Aorta (tissue), 5 donors: ENCODE data around the gene TMC4. TPM values are rescaled to one million over a fixed set of nuclear protein-coding genes. Genes with fewer than 3 reads are reported as not detected.
"Not testable (repeated sequence)": the region's sequence is repeated elsewhere in the genome, so short reads cannot be mapped to it uniquely, and the experiment has no call there.

Experiments
- ATAC-seq: fragments of 200-7000 bp; cut with Tn5 transposase; one replicate; pipeline ENCODE4 v1.9.1; 2022; ENCODE audit warnings: moderate library complexity; ENCODE audit not compliant: low FRiP score
- DNase-seq, 2 donors: peaks; one replicate each; pipeline ENCODE4 v3.0.0-alpha.2; 2020
- H3K27ac ChIP-seq, 2 donors: one replicate each; pipeline ENCODE4 v1.5.1; 2013; ENCODE audit warnings: low read length in 2 of 2, mild to moderate bottlenecking in 2 of 2, moderate library complexity in 2 of 2, control low read depth in 1 of 2, inconsistent platforms in 1 of 2, low read depth in 1 of 2
- H3K27me3 ChIP-seq, 2 donors: one replicate each; pipeline ENCODE4 v1.6.1; 2013; ENCODE audit warnings: control low read depth in 1 of 2, low read length in 1 of 2, mild to moderate bottlenecking in 1 of 2, moderate library complexity in 1 of 2; ENCODE audit not compliant: insufficient read depth in 2 of 2, control insufficient read depth in 1 of 2
- H3K36me3 ChIP-seq, 2 donors: one replicate each; pipeline ENCODE4 v1.6.1; 2013; ENCODE audit warnings: control low read depth in 1 of 2, low read length in 1 of 2, mild to moderate bottlenecking in 1 of 2; ENCODE audit not compliant: insufficient read depth in 2 of 2, control insufficient read depth in 1 of 2
- H3K4me1 ChIP-seq, 2 donors: one replicate each; pipeline ENCODE4 v1.6.1; 2013; ENCODE audit warnings: low read length in 2 of 2, control low read depth in 1 of 2, mild to moderate bottlenecking in 1 of 2, moderate library complexity in 1 of 2; ENCODE audit not compliant: insufficient read depth in 2 of 2, control insufficient read depth in 1 of 2
- H3K4me3 ChIP-seq, 2 donors: one replicate each; pipeline ENCODE4 v1.5.1; 2013; ENCODE audit warnings: low read length in 2 of 2, control low read depth in 1 of 2, mild to moderate bottlenecking in 1 of 2
- H3K9me3 ChIP-seq: one replicate; pipeline ENCODE4 v1.6.1; 2013; ENCODE audit warnings: mild to moderate bottlenecking, low read length; ENCODE audit not compliant: control insufficient read depth
- WGBS, 2 donors: extraction: QIAGEN DNeasy Blood & Tissue Kit; methylation state at CpG; one replicate each; pipeline ENCODE4 v1.1.7; 2013; 5-methylcytosine and 5-hydroxymethylcytosine counted together
- intact Hi-C, 2 donors: fragments of 100-400 bp; cut with DNase I; formaldehyde crosslinking; loops; one replicate each; pipeline versions ENCODE4 v1.14.2 to v1.15.0; 2022
- polyA plus RNA-seq, 2 donors: library from polyadenylated mRNA; stranded (reverse); fragments of 200-250 nt; gene quantifications; one replicate each; pipeline ENCODE4 v1.2.3, GENCODE V29; 2013
- total RNA-seq, 2 donors: library from RNA; stranded (reverse); fragmentation: NEBNext Ultra II Directional; extraction: Animal tissue kit (Norgen Biotek cat#: 25700); gene quantifications; one replicate each; pipeline ENCODE4 v1.2.1, GENCODE V29; 2021
- donor health status: healthy with polysubstance abuse.
- donor health status: Bipolar disorder and iron deficiency.
- donor health status: DM: no; HTN: no; CAD: no.
- donor health status: DM: no; HTN: no; CAD: no.
- donor health status: DM: yes; HTN: yes; CAD: no.

The TMC4 gene
- total and polyA plus RNA-seq, 4 donors, result 0.08 to 15.8 (median 4.3) TPM

- DNase-seq, ATAC-seq, H3K9me3 ChIP-seq, H3K36me3 ChIP-seq, H3K27ac ChIP-seq, H3K4me1 ChIP-seq, intact Hi-C loops, H3K27me3 ChIP-seq, H3K4me3 ChIP-seq: not testable (repeated sequence)
- 73 to 79% methylated on average over 3 to 5 of the region's 5 CpGs for WGBS, 2 donors
These were observed 41.3 kb upstream of the TMC4 start for GRCh38 chr19:54214217-54214616.

DNA sequence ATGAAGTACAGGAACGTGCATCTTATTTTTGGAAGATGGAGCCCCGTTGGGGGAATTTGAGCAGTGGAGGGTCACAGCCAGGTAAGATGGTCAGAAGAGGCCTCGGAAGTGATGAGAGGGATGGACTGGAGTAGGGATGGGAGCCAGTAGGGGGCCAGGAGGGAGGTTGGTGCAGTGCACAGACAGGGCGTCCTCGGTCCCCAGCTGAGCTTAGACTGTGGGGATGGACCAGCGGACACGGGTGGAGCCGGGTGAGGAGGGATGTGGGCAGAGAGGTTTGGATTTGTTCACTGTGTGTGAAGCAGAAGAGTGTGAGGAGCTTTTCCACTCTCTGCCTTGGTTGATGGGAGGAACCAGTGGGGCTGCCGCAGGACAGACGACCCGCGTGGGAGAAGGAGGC is 38.3 kb upstream of the TMC4 start:
- DNase-seq (peak in 1 of 2 donors; percentile 52), ATAC-seq (no peak)
- Histone ChIP-seq H3K36me3 (peaks cover 0 to 6% of the 10 kb centered on the region in 2 donors), H3K27ac (no peak overlapping the region), H3K9me3 (no peaks in the 10 kb centered on the region), H3K27me3 (no peaks in the 10 kb centered on the region), H3K4me3 (no peak overlapping the region), H3K4me1 (no peaks in the 10 kb centered on the region)
- 90 to 91% methylated on average over 12 of the region's 12 CpGs for WGBS, 2 donors
- intact Hi-C loops, result no loop called here

GRCh38 chr19:54209811-54210494 is 37.0 kb upstream of the TMC4 start:
- no peaks in the 10 kb centered on the region for H3K4me1 ChIP-seq
- intact Hi-C loops, result no loop called here
- ATAC-seq, result peak; percentile 62
- no peak overlapping the region for H3K4me3 ChIP-seq
- peak; percentile 92 to 94 for DNase-seq
- H3K27me3 ChIP-seq, result no peaks in the 10 kb centered on the region
- H3K9me3 ChIP-seq, result no peaks in the 10 kb centered on the region
- 17 to 23% methylated on average over 10 of the region's 10 CpGs for WGBS, 2 donors
- H3K36me3 ChIP-seq, result peaks cover 0 to 6% of the 10 kb centered on the region in 2 donors
- peak overlapping the region in 1 of 2 donors; percentile 16 for H3K27ac ChIP-seq

- intact Hi-C loops, result no loop called here
- Histone ChIP-seq H3K9me3 (no peaks in the 10 kb centered on the region), H3K4me3 (no peak overlapping the region), H3K36me3 (peaks cover 0 to 6% of the 10 kb centered on the region in 2 donors), H3K27ac (peak overlapping the region in 1 of 2 donors; percentile 16), H3K27me3 (no peaks in the 10 kb centered on the region), H3K4me1 (no peaks in the 10 kb centered on the region)
- WGBS, 2 donors, result 53 to 55% methylated on average over 22 to 24 of the region's 24 CpGs
- DNase-seq (peak in 1 of 2 donors; percentile 73), ATAC-seq (peak; percentile 9)
These were observed 36.3 kb upstream of the TMC4 start for GRCh38 chr19:54209058-54209810.

DNA sequence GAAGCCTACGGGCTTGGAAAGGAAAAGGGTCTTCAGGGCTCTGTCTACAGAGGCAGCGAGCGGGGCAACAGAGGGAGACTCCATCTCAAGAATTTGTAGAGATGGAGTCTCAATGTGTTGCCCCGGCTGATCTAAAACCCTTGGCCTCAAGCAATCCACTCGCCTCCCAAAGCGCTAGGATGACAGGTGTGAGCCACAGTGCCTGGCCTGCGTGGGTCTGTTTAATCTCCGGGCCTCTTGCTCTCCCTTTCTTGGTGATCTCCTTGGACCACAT is 35.8 kb upstream of the TMC4 start:
- Histone ChIP-seq H3K4me1 (no peaks in the 10 kb centered on the region), H3K27me3 (no peaks in the 10 kb centered on the region), H3K27ac (no peak overlapping the region), H3K36me3 (peaks cover 0 to 6% of the 10 kb centered on the region in 2 donors), H3K4me3 (no peak overlapping the region), H3K9me3 (no peaks in the 10 kb centered on the region)
- intact Hi-C loops, result no loop called here
- 73 to 76% methylated on average over 8 of the region's 8 CpGs for WGBS, 2 donors
- DNase-seq (peak in 1 of 2 donors; percentile 69), ATAC-seq (no peak)

GRCh38 chr19:54207983-54208783 is 35.2 kb upstream of the TMC4 start:
- ATAC-seq, result peak; percentile 68
- Histone ChIP-seq H3K27me3 (no peaks in the 10 kb centered on the region), H3K4me1 (no peaks in the 10 kb centered on the region), H3K27ac (no peak overlapping the region), H3K36me3 (peaks cover 0 to 8% of the 10 kb centered on the region in 2 donors), H3K4me3 (no peak overlapping the region), H3K9me3 (no peaks in the 10 kb centered on the region)
- DNase-seq, result peak; percentile 78 to 89
- 67 to 68% methylated on average over 18 of the region's 18 CpGs for WGBS, 2 donors
- intact Hi-C loops, result no loop called here

- H3K27me3 ChIP-seq, result no peaks in the 10 kb centered on the region
- no peaks in the 10 kb centered on the region for H3K9me3 ChIP-seq
- ATAC-seq (no peak), DNase-seq (peak in 1 of 2 donors; percentile 76)
- peaks cover 0 to 9% of the 10 kb centered on the region in 2 donors for H3K36me3 ChIP-seq
- no peak overlapping the region for H3K27ac ChIP-seq
- no peak overlapping the region for H3K4me3 ChIP-seq
- intact Hi-C loops, result no loop called here
- 54 to 62% methylated on average over 5 of the region's 5 CpGs for WGBS, 2 donors
- H3K4me1 ChIP-seq, result no peaks in the 10 kb centered on the region
These were observed 34.7 kb upstream of the TMC4 start for GRCh38 chr19:54207676-54207982.

DNA sequence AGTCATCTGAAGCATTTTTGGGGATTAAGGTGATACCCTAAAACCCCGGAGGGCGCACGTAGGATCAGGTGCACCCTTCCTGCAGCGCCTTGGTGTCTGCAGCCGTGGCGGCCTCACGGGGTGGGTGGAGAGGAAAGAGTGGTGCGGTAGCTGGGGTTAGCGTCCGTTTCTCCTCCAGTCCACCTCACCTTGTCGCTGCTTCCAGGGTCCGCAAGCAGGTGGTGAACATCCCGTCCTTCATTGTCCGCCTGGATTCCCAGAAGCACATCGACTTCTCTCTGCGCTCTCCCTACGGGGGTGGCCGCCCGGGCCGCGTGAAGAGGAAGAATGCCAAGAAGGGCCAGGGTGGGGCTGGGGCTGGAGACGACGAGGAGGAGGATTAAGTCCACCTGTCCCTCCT is 34.2 kb upstream of the TMC4 start:
- peak in 1 of 2 donors; percentile 65 for DNase-seq
- H3K27me3 ChIP-seq, H3K9me3 ChIP-seq, intact Hi-C loops, H3K27ac ChIP-seq, H3K36me3 ChIP-seq, H3K4me1 ChIP-seq, H3K4me3 ChIP-seq, ATAC-seq: not testable (repeated sequence)
- WGBS, 2 donors, result 83 to 85% methylated on average over 17 to 23 of the region's 23 CpGs
